ENCODE measurements around the gene HECTD1. TPM values are rescaled to one million over a fixed set of nuclear protein-coding genes. Genes with fewer than 3 reads are reported as not detected.

The HECTD1 gene
- total and polyA plus RNA-seq, 10 of the 15 experiments (the other 5 are each of a cell fraction or from before 2014, with no cell fraction given): 27.3 to 116 (median 57.7) TPM

- Histone ChIP-seq H3K4me1 (ENCODE audit: control insufficient read depth, insufficient read depth, low read length) (peaks cover 11% of the 10 kb centered on the region), H3K9me3 (replicated peaks; ENCODE audit: control insufficient read depth, insufficient read depth, low read length) (no peaks in the 10 kb centered on the region), H3K27me3 (replicated peaks in 1 of 2; ENCODE audit: control insufficient read depth in 2 of 2, insufficient read depth in 2 of 2, low read length in 1 of 2) (no peaks in the 10 kb centered on the region), H3K36me3 (ENCODE audit: control insufficient read depth in 2 of 2, insufficient read depth in 2 of 2, low read length in 1 of 2) (peaks cover 16 to 47% of the 10 kb centered on the region in 2 experiments), H3K79me2 (ENCODE audit: control insufficient read depth, insufficient read depth, low read length) (no peaks in the 10 kb centered on the region), H4K20me1 (ENCODE audit: control insufficient read depth, insufficient read depth) (no peaks in the 10 kb centered on the region; the same call in 1 of the 2 replicates), H3K4me3 (no peak overlapping the region), H3K27ac (ENCODE audit: control insufficient read depth, insufficient read depth) (no peak overlapping the region), H2AFZ (ENCODE audit: control insufficient read depth, low read depth, low read length) (no peak overlapping the region), H3K4me2 (ENCODE audit: control insufficient read depth, insufficient read depth) (no peak overlapping the region), H3K9ac (ENCODE audit: control insufficient read depth, insufficient read depth, low read length) (no peak overlapping the region)
- BruUV-seq (replicated peaks): no TSS peak
- in situ Hi-C loops (cut with MboI) (no loop called here), intact Hi-C loops (cut with micrococcal nuclease; ENCODE audit: unreplicated experiment) (no loop called here)
- ChIA-PET RAD21 (ENCODE audit: unreplicated experiment) (no interaction called here), CTCF (interaction anchor here (1.4 kb wide), 1 partner anchor 19 kb away, joined by 3 read pairs; no protein-coding TSS in a partner anchor), POLR2A (interaction anchor here (1.9 kb wide), 1 partner anchor 10 kb away, joined by 5 read pairs; no protein-coding TSS in a partner anchor), SMC1A (ENCODE audit: uncharacterized antibody, unreplicated experiment) (no interaction called here)
- no peak for FAIRE-seq
- no peak for TF ChIP-seq USF1 (IDR thresholded peaks at IDR 0.05; ENCODE audit: borderline replicate concordance, extremely low read length, insufficient read depth, low read depth, low read length)
- TF ChIP-seq MEF2A (IDR thresholded peaks at IDR 0.05; ENCODE audit: insufficient read depth, low read depth, low read length): no peak
- TF ChIP-seq ETV6 (conservative IDR thresholded peaks at IDR 0.05 in 1 of 2, IDR thresholded peaks at IDR 0.05 in 1 of 2; ENCODE audit: borderline replicate concordance in 1 of 2, low read depth in 1 of 2): no peak
- no peak for TF ChIP-seq PML (IDR thresholded peaks at IDR 0.05; ENCODE audit: low read length)
- TF ChIP-seq CUX1 (IDR thresholded peaks at IDR 0.05; ENCODE audit: insufficient replicate concordance, low read depth, low read length): no peak
- TF ChIP-seq RBBP5 (conservative IDR thresholded peaks at IDR 0.05): no peak
- no peak for TF ChIP-seq NFYA (IDR thresholded peaks at IDR 0.05; ENCODE audit: borderline replicate concordance, low read depth, low read length)
- TF ChIP-seq ASH2L (IDR thresholded peaks at IDR 0.05; ENCODE audit: borderline replicate concordance, low read depth): no peak
- TF ChIP-seq SUZ12 (IDR thresholded peaks at IDR 0.05; ENCODE audit: unreplicated experiment): no peak
- TF ChIP-seq PAX8 (IDR thresholded peaks at IDR 0.05): no peak
- no peak for ATAC-seq
- DNase-seq (ENCODE audit: low read depth, low spot score): no peak
- 96% methylated on average over 6 of the region's 6 CpGs for WGBS (ENCODE audit: insufficient coverage, insufficient replicate concordance, low lambda C conversion rate, missing lambda C conversion rate)
These were observed 82.4 kb downstream of the HECTD1 start for GRCh38 chr14:31125231-31125630.
